K562 (cell line): ENCODE data around the gene NECAB2. TPM values are rescaled to one million over a fixed set of nuclear protein-coding genes. Genes with fewer than 3 reads are reported as not detected.

Experiments
- ATAC-seq: fragments of 200-7000 bp; cut with Tn5 transposase; 3 replicates; pipeline ENCODE4 v1.9.1; 2020; ENCODE audit warnings: moderate library complexity
- BruUV-seq: library from RNA; stranded (reverse); fragments of 400-500 nt; replicated peaks from 2 replicates; lab custom pipeline; 2021; lab: Mats Ljungman, UMichigan
- CTCF ChIA-PET: fragments of 300-600 bp; formaldehyde crosslinking; extraction: SDS; loops from one replicate; lab custom pipeline; 2021; ENCODE audit warnings: low intra/inter-chr PET ratio; lab: Yijun Ruan, JAX
- POLR2A ChIA-PET: fragments of 300-600, 350-650 bp; sonication (Branson Sonifier 250); formaldehyde crosslinking; extraction: SDS; loops from one replicate; lab custom pipeline; 2021; ENCODE audit warnings: antibody characterized with exemption, inconsistent platforms; lab: Yijun Ruan, JAX
- DNase-seq, 4 experiments: peaks; one replicate each; pipeline versions ENCODE4 v3.0.0 to v3.0.0-alpha.2; 2011 to 2018; ENCODE audit warnings: low spot score in 3 of 4, mixed read lengths in 3 of 4; ENCODE audit errors: extremely low read depth in 1 of 4
- FAIRE-seq: peaks from 2 replicates; lab custom pipeline; 2011; peaks lifted over from hg19 to GRCh38; lab: Jason Lieb, UNC
- H2AFZ ChIP-seq: 2 replicates; pipeline ENCODE4 v1.6.0; 2011; ENCODE audit warnings: low read depth, low read length, control low read depth, inconsistent platforms
- H3K27ac ChIP-seq: fragments of 200-600 bp; 3 replicates; pipeline ENCODE4 v1.8.0; 2011; ENCODE audit warnings: low read depth, mild to moderate bottlenecking, control low read depth, inconsistent platforms, low read length, moderate library complexity, mixed read lengths; ENCODE audit errors: extremely low read depth
- H3K27me3 ChIP-seq, 2 experiments: fragments of 300-600 bp in 1 of 2; 2 replicates in 1 of 2; 3 replicates in 1 of 2; pipeline versions ENCODE4 v1.6.0 to v1.8.0; 2011; ENCODE audit warnings: inconsistent platforms in 2 of 2, low read length in 2 of 2, mild to moderate bottlenecking in 1 of 2, mixed read lengths in 1 of 2, moderate library complexity in 1 of 2; ENCODE audit not compliant: control insufficient read depth in 2 of 2, insufficient read depth in 2 of 2
- H3K36me3 ChIP-seq: fragments of 300-600 bp; 3 replicates; pipeline ENCODE4 v1.8.0; 2011; ENCODE audit warnings: mild to moderate bottlenecking, low read length, inconsistent platforms; ENCODE audit not compliant: control insufficient read depth, insufficient read depth
- H3K4me1 ChIP-seq, 2 experiments: fragments of 200-600 bp in 1 of 2; replicated peaks in 1 of 2; 2 replicates in 1 of 2; 3 replicates in 1 of 2; pipeline versions ENCODE4 v1.5.1 to v1.8.0; 2011; ENCODE audit warnings: inconsistent platforms in 2 of 2, low read length in 2 of 2, mild to moderate bottlenecking in 1 of 2, mixed read lengths in 1 of 2, moderate library complexity in 1 of 2; ENCODE audit not compliant: control insufficient read depth in 2 of 2, insufficient read depth in 2 of 2
- H3K4me2 ChIP-seq: 2 replicates; pipeline ENCODE4 v1.6.1; 2011; ENCODE audit warnings: low read length, control low read depth, inconsistent platforms, mixed read lengths; ENCODE audit not compliant: insufficient read depth
- H3K4me3 ChIP-seq: fragments of 200-600 bp; sonication (generic), shearing (Covaris generic); 2 replicates; pipeline ENCODE4 v1.5.1; 2016; ENCODE audit warnings: control low read depth, inconsistent platforms
- H3K79me2 ChIP-seq: fragments of 200-600 bp; 3 replicates; pipeline ENCODE4 v1.8.0; 2011; ENCODE audit warnings: low read length, inconsistent platforms; ENCODE audit not compliant: control insufficient read depth, insufficient read depth
- H3K9ac ChIP-seq, 2 experiments: 2 replicates each; pipeline versions ENCODE4 v1.6.0 to v1.6.1; 2011; ENCODE audit warnings: low read depth in 2 of 2, low read length in 2 of 2, control low read depth in 1 of 2, inconsistent platforms in 1 of 2, mild to moderate bottlenecking in 1 of 2, mixed read lengths in 1 of 2; ENCODE audit not compliant: insufficient read depth in 1 of 2
- H3K9me1 ChIP-seq: one replicate; pipeline ENCODE4 v1.6.0; 2011; ENCODE audit warnings: inconsistent platforms, mild to moderate bottlenecking, low read length, moderate library complexity; ENCODE audit not compliant: control insufficient read depth, insufficient read depth
- H3K9me3 ChIP-seq: replicated peaks from 2 replicates; pipeline ENCODE4 v1.5.1; 2011; ENCODE audit warnings: low read depth, low read length, inconsistent platforms; ENCODE audit not compliant: control insufficient read depth, insufficient read depth
- H4K20me1 ChIP-seq: replicated peaks from 2 replicates; pipeline ENCODE4 v1.6.1; 2011; ENCODE audit warnings: low read length, inconsistent platforms, mixed read lengths; ENCODE audit not compliant: control insufficient read depth, insufficient read depth
- MAFG ChIP-seq: fragments of 450-650 bp; conservative IDR thresholded peaks from 2 replicates; pipeline ENCODE4 v1.6.1; 2016; ENCODE audit warnings: missing genetic modification characterization, missing compliant biosample characterization
- TEAD2 ChIP-seq: fragments of 450-650 bp; IDR thresholded peaks from 2 replicates; pipeline ENCODE4 v1.6.1; 2016; ENCODE audit warnings: missing genetic modification characterization, control low read depth, missing compliant biosample characterization
- TOE1 ChIP-seq, 2 experiments: fragments of 450-650 bp in 1 of 2; sonication (generic) in 1 of 2; formaldehyde crosslinking in 1 of 2; IDR thresholded peaks; 2 replicates each; pipeline versions ENCODE4 v1.7.1 to v1.8.0; 2016 to 2022; ENCODE audit warnings: borderline replicate concordance in 2 of 2, mild to moderate bottlenecking in 2 of 2, antibody characterized with exemption in 1 of 2, inconsistent platforms in 1 of 2, low read depth in 1 of 2, missing genetic modification reagents in 1 of 2, moderate library complexity in 1 of 2
- WGBS: fragments of 100-300 bp; shearing (Covaris generic); methylation state at CpG from one replicate; pipeline ENCODE4 v1.1.6; 2016; ENCODE audit warnings: low coverage, mixed read lengths; ENCODE audit not compliant: insufficient coverage; ENCODE audit errors: missing lambda C conversion rate; 5-methylcytosine and 5-hydroxymethylcytosine counted together
- in situ Hi-C: fragments of 300-500 bp; cut with MboI; formaldehyde crosslinking; loops from 4 replicates; pipeline ENCODE4 v1.15.0; 2018; ENCODE audit warnings: inconsistent platforms, mixed read lengths
- intact Hi-C: fragments of 100-400 bp; cut with micrococcal nuclease; formaldehyde crosslinking; loops from 2 replicates; pipeline ENCODE4 v1.14.2; 2022
- polyA plus RNA-seq, 8 experiments: library from polyadenylated mRNA; depleted of rRNA in 4 of 8; stranded (reverse) in 5 of 8; unstranded in 3 of 8; fragments of >200 nt; fragmentation: Nextera tagmentation in 2 of 8; fragmentation: Illumina TruSeq in 1 of 8; extraction: Ambion mirVana in 2 of 8; extraction: Trizol in 1 of 8; gene quantifications; 2 replicates each; pipeline versions ENCODE4 v1.2.1 to v1.2.3, GENCODE V29; 2011 to 2014; ENCODE audit warnings: inconsistent platforms in 1 of 8, missing spikeins in 1 of 8
- total RNA-seq, 7 experiments: library from RNA; depleted of rRNA in 6 of 7; stranded (reverse); fragments of >200 nt in 6 of 7; fragmentation: Illumina TruSeq in 2 of 7; extraction: Trizol in 2 of 7; gene quantifications; 2 replicates each; pipeline versions ENCODE4 v1.2.1 to v1.2.3, GENCODE V29; 2011 to 2021; ENCODE audit warnings: low replicate concordance in 1 of 7
- TF ChIP-seq, protein P1 (sequence below): fragments of 250-450 bp; sonication (Bioruptor Pico); IDR thresholded peaks from 2 replicates; pipeline ENCODE4 v1.5.0; 2020; ENCODE audit warnings: mild to moderate bottlenecking

NECAB2 gene
- total and polyA plus RNA-seq, 9 of the 15 experiments (the other 6 are each of a cell fraction or from before 2014, with no cell fraction given) = 0.03 to 0.28 TPM; not detected in 7

DNA sequence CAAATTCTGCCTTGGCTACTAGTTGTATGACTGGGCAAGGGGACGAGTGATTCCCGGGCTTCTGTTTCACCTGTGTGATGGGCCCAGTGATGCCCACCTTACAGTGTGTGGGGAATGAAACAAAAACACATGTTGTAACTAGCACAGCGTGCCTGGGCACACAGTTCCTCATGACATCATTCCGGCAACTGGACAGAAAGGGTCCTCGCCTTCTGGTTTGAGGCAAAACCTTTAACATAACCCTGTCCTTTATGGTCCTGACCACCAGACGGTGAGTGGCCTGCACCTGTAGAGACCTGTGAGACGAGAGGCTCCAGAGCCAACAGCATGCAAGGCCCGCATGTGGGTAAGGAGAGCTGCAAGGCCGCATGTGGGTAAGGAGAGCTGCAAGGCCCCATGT, 82.3 kb downstream of the NECAB2 start:
- H3K4me3 ChIP-seq = no peak overlapping the region
- H4K20me1 ChIP-seq = peaks cover 3% of the 10 kb centered on the region; the same call in 1 of the 2 replicates
- DNase-seq = no peak
- H3K27me3 ChIP-seq = no peaks in the 10 kb centered on the region
- no peak for ATAC-seq
- H3K4me2 ChIP-seq = no peak overlapping the region
- intact Hi-C loops = no loop called here
- H2AFZ ChIP-seq = no peak overlapping the region
- no peaks in the 10 kb centered on the region for H3K9me3 ChIP-seq
- H3K36me3 ChIP-seq = peaks cover 46% of the 10 kb centered on the region; the same call in 1 of the 3 replicates
- 76% methylated on average over 9 of the region's 9 CpGs for WGBS
- H3K9me1 ChIP-seq = no peaks in the 10 kb centered on the region
- ChIA-PET CTCF (no interaction called here), POLR2A (no interaction called here)
- H3K9ac ChIP-seq = no peak overlapping the region
- FAIRE-seq = no peak
- TF ChIP-seq TOE1 (IDR thresholded peaks at IDR 0.05; ENCODE audit: borderline replicate concordance) (no peak), TOE1 (CRISPR knock-in tag; IDR thresholded peaks at IDR 0.05; ENCODE audit: borderline replicate concordance, low read depth) (no peak), MAFG (tag) (no peak), TEAD2 (tag) (no peak)
- TF ChIP-seq, protein P1, sequence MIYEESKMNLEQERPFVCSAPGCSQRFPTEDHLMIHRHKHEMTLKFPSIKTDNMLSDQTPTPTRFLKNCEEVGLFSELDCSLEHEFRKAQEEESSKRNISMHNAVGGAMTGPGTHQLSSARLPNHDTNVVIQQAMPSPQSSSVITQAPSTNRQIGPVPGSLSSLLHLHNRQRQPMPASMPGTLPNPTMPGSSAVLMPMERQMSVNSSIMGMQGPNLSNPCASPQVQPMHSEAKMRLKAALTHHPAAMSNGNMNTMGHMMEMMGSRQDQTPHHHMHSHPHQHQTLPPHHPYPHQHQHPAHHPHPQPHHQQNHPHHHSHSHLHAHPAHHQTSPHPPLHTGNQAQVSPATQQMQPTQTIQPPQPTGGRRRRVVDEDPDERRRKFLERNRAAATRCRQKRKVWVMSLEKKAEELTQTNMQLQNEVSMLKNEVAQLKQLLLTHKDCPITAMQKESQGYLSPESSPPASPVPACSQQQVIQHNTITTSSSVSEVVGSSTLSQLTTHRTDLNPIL (CRISPR knock-in tag) = no peak
- no peak overlapping the region for H3K27ac ChIP-seq
- H3K79me2 ChIP-seq = no peaks in the 10 kb centered on the region
- peaks cover under 1 to 20% of the 10 kb centered on the region in 2 experiments; a peak in 3 of 5 replicates for H3K4me1 ChIP-seq
- in situ Hi-C loops = no loop called here
- BruUV-seq = no TSS peak
